ENCODE data around the gene KCTD4.
"Not testable (repeated sequence)": the region's sequence is repeated elsewhere in the genome, so short reads cannot be mapped to it uniquely, and the experiment has no call there.

The KCTD4 gene

GRCh38 chr13:45200701-45201232 is at the start of gene KCTD4:
Gene KCTD4, minus strand, starts transcription at chr13:45201045. Its CDS starts 6,478 bp downstream, at chr13:45194567.
- Histone ChIP-seq H3K9me2 (replicated peaks; ENCODE audit: control insufficient read depth, low read length) (no peaks in the 10 kb centered on the region), H3K27me3 (ENCODE audit: control insufficient read depth, low read length) (no peaks in the 10 kb centered on the region)

GRCh38 chr13:45249662-45250061 is 48.8 kb upstream of the KCTD4 start:
- Histone ChIP-seq H3K27me3 (ENCODE audit: control insufficient read depth, low read length) (no peaks in the 10 kb centered on the region), H3K27ac (ENCODE audit: low read depth, low read length) (no peak overlapping the region), H3K79me2 (ENCODE audit: control insufficient read depth, low read length) (no peaks in the 10 kb centered on the region), H3K9me3 (ENCODE audit: control insufficient read depth, insufficient read depth, low read length) (no peaks in the 10 kb centered on the region), H4K20me1 (ENCODE audit: control insufficient read depth, insufficient read depth, low read depth, low read length) (no peaks in the 10 kb centered on the region), H3K4me3 (ENCODE audit: low read length) (no peak overlapping the region), H3K4me2 (ENCODE audit: low read length) (no peak overlapping the region), H3K9me2 (replicated peaks; ENCODE audit: control insufficient read depth, low read length) (no peaks in the 10 kb centered on the region), H3K4me1 (ENCODE audit: control insufficient read depth, low read length) (no peaks in the 10 kb centered on the region), H3F3A (ENCODE audit: control insufficient read depth, insufficient read depth) (no peaks in the 10 kb centered on the region), H3K36me3 (ENCODE audit: control insufficient read depth, low read length) (peaks cover 4% of the 10 kb centered on the region)
- TF ChIP-seq EZH2phosphoT487 (IDR thresholded peaks at IDR 0.05; ENCODE audit: borderline replicate concordance, low read length) (no peak), CTCF (IDR thresholded peaks at IDR 0.05; ENCODE audit: low read depth, low read length, poor library complexity, severe bottlenecking) (no peak)

More at GRCh38 chr13:45200701-45201232, at the start of gene KCTD4:
- H3K4me1 ChIP-seq (ENCODE audit: control insufficient read depth, low read length), result no peaks in the 10 kb centered on the region
- no peak within 1 kb of the TSS for H3K4me2 ChIP-seq (ENCODE audit: low read length)
- H3K36me3 ChIP-seq (ENCODE audit: control insufficient read depth, low read length), result no peaks in the 10 kb centered on the region
- 0 out of 2 replicates have a peak, but pooled peaks cover 2% of the 10 kb centered on the region for H3K79me2 ChIP-seq (ENCODE audit: control insufficient read depth, low read length)
- no peak within 1 kb of the TSS for H3K27ac ChIP-seq (ENCODE audit: low read depth, low read length)
- H3K9me3 ChIP-seq (ENCODE audit: control insufficient read depth, insufficient read depth, low read length), result no peaks in the 10 kb centered on the region
- H3F3A ChIP-seq (ENCODE audit: control insufficient read depth, insufficient read depth), result 0 out of 2 replicates have a peak, but pooled peaks cover 3% of the 10 kb centered on the region
- TF ChIP-seq CTCF (IDR thresholded peaks at IDR 0.05; ENCODE audit: low read depth, low read length, poor library complexity, severe bottlenecking), result no peak
- no peak for TF ChIP-seq EZH2phosphoT487 (IDR thresholded peaks at IDR 0.05; ENCODE audit: borderline replicate concordance, low read length)
- no peaks in the 10 kb centered on the region for H4K20me1 ChIP-seq (ENCODE audit: control insufficient read depth, insufficient read depth, low read depth, low read length)
- no peak within 1 kb of the TSS for H3K4me3 ChIP-seq (ENCODE audit: low read length)

GRCh38 chr13:45244736-45245135 is 43.9 kb upstream of the KCTD4 start:
- H3K9me2 ChIP-seq (replicated peaks; ENCODE audit: control insufficient read depth, low read length); H3K27me3 ChIP-seq (ENCODE audit: control insufficient read depth, low read length); H3K4me3 ChIP-seq (ENCODE audit: low read length); H4K20me1 ChIP-seq (ENCODE audit: control insufficient read depth, insufficient read depth, low read depth, low read length); H3K79me2 ChIP-seq (ENCODE audit: control insufficient read depth, low read length); H3K4me1 ChIP-seq (ENCODE audit: control insufficient read depth, low read length); H3F3A ChIP-seq (ENCODE audit: control insufficient read depth, insufficient read depth); H3K4me2 ChIP-seq (ENCODE audit: low read length); H3K27ac ChIP-seq (ENCODE audit: low read depth, low read length); H3K36me3 ChIP-seq (ENCODE audit: control insufficient read depth, low read length); H3K9me3 ChIP-seq (ENCODE audit: control insufficient read depth, insufficient read depth, low read length): not testable (repeated sequence)

- no peaks in the 10 kb centered on the region for H3K4me1 ChIP-seq (ENCODE audit: control insufficient read depth, low read length)
- H3K4me2 ChIP-seq (ENCODE audit: low read length), result no peak overlapping the region
- no peaks in the 10 kb centered on the region for H3K9me2 ChIP-seq (replicated peaks; ENCODE audit: control insufficient read depth, low read length)
- H3F3A ChIP-seq (ENCODE audit: control insufficient read depth, insufficient read depth), result no peaks in the 10 kb centered on the region
- no peaks in the 10 kb centered on the region for H3K79me2 ChIP-seq (ENCODE audit: control insufficient read depth, low read length)
- H3K4me3 ChIP-seq (ENCODE audit: low read length), result no peak overlapping the region
- TF ChIP-seq CTCF (IDR thresholded peaks at IDR 0.05; ENCODE audit: low read depth, low read length, poor library complexity, severe bottlenecking) (no peak), EZH2phosphoT487 (IDR thresholded peaks at IDR 0.05; ENCODE audit: borderline replicate concordance, low read length) (no peak)
- no peaks in the 10 kb centered on the region for H3K36me3 ChIP-seq (ENCODE audit: control insufficient read depth, low read length)
- 0 out of 2 replicates have a peak, but pooled peaks cover 3% of the 10 kb centered on the region for H4K20me1 ChIP-seq (ENCODE audit: control insufficient read depth, insufficient read depth, low read depth, low read length)
- no peak overlapping the region for H3K27ac ChIP-seq (ENCODE audit: low read depth, low read length)
- no peaks in the 10 kb centered on the region for H3K9me3 ChIP-seq (ENCODE audit: control insufficient read depth, insufficient read depth, low read length)
- H3K27me3 ChIP-seq (ENCODE audit: control insufficient read depth, low read length), result no peaks in the 10 kb centered on the region
Measured at GRCh38 chr13:45243077-45243476, 42.2 kb upstream of the KCTD4 start.
